CD14-positive monocyte (primary cell): ENCODE measurements around the gene IFIT1. TPM values are rescaled to one million over a fixed set of nuclear protein-coding genes. Genes with fewer than 3 reads are reported as not detected.
A peak's percentile ranks its signal among the peaks of the same experiment; 100 is the strongest.
"Not testable (repeated sequence)": the region's sequence is repeated elsewhere in the genome, so short reads cannot be mapped to it uniquely, and the experiment has no call there.

Source experiments
- DNase-seq, 3 donors: peaks; one replicate each; pipeline ENCODE4 v3.0.0-alpha.2; 2011 to 2022
- H2AFZ ChIP-seq: 2 replicates; pipeline ENCODE4 v1.6.0; 2012; ENCODE audit warnings: mild to moderate bottlenecking, low read depth, low read length, inconsistent platforms; ENCODE audit not compliant: insufficient read depth, poor library complexity, severe bottlenecking
- H3K27ac ChIP-seq, 2 donors: 1 replicate in 1 of 2; 2 replicates in 1 of 2; pipeline ENCODE4 v1.5.1; 2012 to 2013; ENCODE audit warnings: low read length in 2 of 2, control low read depth in 1 of 2, inconsistent platforms in 1 of 2, low read depth in 1 of 2, mild to moderate bottlenecking in 1 of 2
- H3K27me3 ChIP-seq, 2 donors: one replicate each; pipeline versions ENCODE4 v1.6.0 to v1.6.1; 2011 to 2013; ENCODE audit warnings: low read length in 2 of 2; ENCODE audit not compliant: control insufficient read depth in 2 of 2, insufficient read depth in 2 of 2
- H3K36me3 ChIP-seq, 2 donors: replicated peaks in 1 of 2; 1 replicate in 1 of 2; 2 replicates in 1 of 2; pipeline versions ENCODE4 v1.5.1 to v1.6.1; 2012 to 2013; ENCODE audit warnings: low read length in 2 of 2, control low read depth in 1 of 2, inconsistent platforms in 1 of 2, mild to moderate bottlenecking in 1 of 2; ENCODE audit not compliant: insufficient read depth in 2 of 2, control insufficient read depth in 1 of 2
- H3K4me1 ChIP-seq, 2 donors: 1 replicate in 1 of 2; 2 replicates in 1 of 2; pipeline versions ENCODE4 v1.5.1 to v1.6.1; 2012 to 2013; ENCODE audit warnings: low read length in 2 of 2, control low read depth in 1 of 2, inconsistent platforms in 1 of 2, mild to moderate bottlenecking in 1 of 2, moderate library complexity in 1 of 2; ENCODE audit not compliant: insufficient read depth in 2 of 2, control insufficient read depth in 1 of 2
- H3K4me2 ChIP-seq: replicated peaks from 2 replicates; pipeline ENCODE3; 2012; ENCODE audit warnings: low read length, moderate library complexity, mild to moderate bottlenecking; ENCODE audit not compliant: poor library complexity, severe bottlenecking; ENCODE audit errors: extremely low read depth
- H3K4me3 ChIP-seq, 3 experiments: fragments of 200-600 bp in 1 of 3; sonication (generic) in 1 of 3; replicated peaks in 1 of 3; 1 replicate in 2 of 3; 2 replicates in 1 of 3; pipeline ENCODE4 v1.5.1; 2011 to 2013; ENCODE audit warnings: low read length in 3 of 3, mild to moderate bottlenecking in 3 of 3, control low read depth in 2 of 3, low read depth in 2 of 3, inconsistent platforms in 1 of 3, moderate library complexity in 1 of 3
- H3K79me2 ChIP-seq: 2 replicates; pipeline ENCODE4 v1.6.0; 2012; ENCODE audit warnings: mild to moderate bottlenecking, control low read depth, inconsistent platforms, low read length, moderate library complexity; ENCODE audit not compliant: insufficient read depth
- H3K9ac ChIP-seq: 2 replicates; pipeline ENCODE4 v1.6.0; 2017; ENCODE audit warnings: low read length, mild to moderate bottlenecking; ENCODE audit not compliant: insufficient read depth, poor library complexity, severe bottlenecking
- H3K9me3 ChIP-seq, 2 donors: replicated peaks in 1 of 2; 1 replicate in 1 of 2; 2 replicates in 1 of 2; pipeline versions ENCODE4 v1.5.1 to v1.6.1; 2012 to 2013; ENCODE audit warnings: low read length in 2 of 2, control low read depth in 1 of 2; ENCODE audit not compliant: control insufficient read depth in 1 of 2, insufficient read depth in 1 of 2
- H4K20me1 ChIP-seq: 2 replicates; pipeline ENCODE4 v1.6.0; 2012; ENCODE audit warnings: mild to moderate bottlenecking, low read length, control low read depth, moderate library complexity; ENCODE audit not compliant: insufficient read depth
- H3K27ac Mint-ChIP-seq, 7 donors: one replicate each; pipeline ENCODE4 v1.8.0; 2020; ENCODE audit warnings: mild to moderate bottlenecking in 7 of 7, mixed read lengths in 7 of 7, moderate library complexity in 6 of 7, inconsistent platforms in 2 of 7
- H3K27me3 Mint-ChIP-seq, 3 donors: one replicate each; pipeline ENCODE4 v1.8.0; 2021 to 2022; ENCODE audit warnings: low read depth in 3 of 3, mild to moderate bottlenecking in 3 of 3, mixed read lengths in 3 of 3, moderate library complexity in 3 of 3, inconsistent platforms in 1 of 3
- H3K36me3 Mint-ChIP-seq, 2 donors: one replicate each; pipeline ENCODE4 v1.8.0; 2020; ENCODE audit warnings: mixed read lengths in 2 of 2, inconsistent platforms in 1 of 2, mild to moderate bottlenecking in 1 of 2
- H3K4me1 Mint-ChIP-seq: one replicate; pipeline ENCODE4 v1.8.0; 2020; ENCODE audit warnings: mild to moderate bottlenecking, mixed read lengths
- H3K4me3 Mint-ChIP-seq, 2 donors: one replicate each; pipeline ENCODE4 v1.8.0; 2020; ENCODE audit warnings: mild to moderate bottlenecking in 2 of 2, mixed read lengths in 2 of 2, moderate library complexity in 1 of 2
- H3K9me3 Mint-ChIP-seq, 7 donors: one replicate each; pipeline ENCODE4 v1.8.0; 2020 to 2022; ENCODE audit warnings: mixed read lengths in 7 of 7, mild to moderate bottlenecking in 6 of 7, moderate library complexity in 6 of 7, inconsistent platforms in 2 of 7
- CTCF ChIP-seq: fragments of 200-600 bp; IDR thresholded peaks from one replicate; pipeline ENCODE4 v1.8.0; 2022; ENCODE audit warnings: antibody characterized with exemption, mild to moderate bottlenecking
- WGBS: methylation state at CpG from one replicate; pipeline ENCODE4 v1.1.5; 2013; ENCODE audit warnings: missing lambda C conversion rate; ENCODE audit not compliant: insufficient coverage; 5-methylcytosine and 5-hydroxymethylcytosine counted together
- intact Hi-C, 2 donors: fragments of 100-400 bp; cut with micrococcal nuclease; formaldehyde crosslinking; loops; one replicate each; pipeline versions ENCODE4 v1.15.0 to v1.15.1; 2023
- polyA plus RNA-seq, 3 donors: library from polyadenylated mRNA; depleted of rRNA in 1 of 3; unstranded in 2 of 3; stranded (reverse) in 1 of 3; fragments of 300-500 nt in 2 of 3; fragments of >200 nt in 1 of 3; fragmentation: Illumina TruSeq in 2 of 3; gene quantifications; 1 replicate in 2 of 3; 2 replicates in 1 of 3; pipeline ENCODE4 v1.2.3, GENCODE V29; 2012 to 2021

Gene IFIT1
- polyA plus RNA-seq, 3 donors: 4.8 to 17.1 (median 12.1) TPM

- H3K27ac Mint-ChIP-seq: peak overlapping the region in 1 of 7 donors; percentile 26
- H3K9me3 Mint-ChIP-seq: peaks cover 0 to 7% (median 0%) of the 10 kb centered on the region in 7 donors
- no peak overlapping the region for H3K4me3 Mint-ChIP-seq
- WGBS: 94% methylated on average over 8 of the region's 11 CpGs
- Histone ChIP-seq H3K9me3 (peaks cover 0 to 5% of the 10 kb centered on the region in 2 donors), H3K4me2 (no peak overlapping the region), H3K27ac (no peak overlapping the region), H3K4me3 (no peak overlapping the region), H3K79me2 (no peaks in the 10 kb centered on the region), H3K9ac (no peak overlapping the region), H3K4me1 (peaks cover 0 to 4% of the 10 kb centered on the region in 2 donors), H3K36me3 (peaks cover 8 to 21% of the 10 kb centered on the region in 2 donors), H4K20me1 (peaks cover 4% of the 10 kb centered on the region), H3K27me3 (no peaks in the 10 kb centered on the region), H2AFZ (no peak overlapping the region)
- intact Hi-C loops: no loop called here
- no peak for TF ChIP-seq CTCF
- H3K27me3 Mint-ChIP-seq: no peaks in the 10 kb centered on the region
- H3K36me3 Mint-ChIP-seq: peaks cover 14% of the 10 kb centered on the region in 2 donors
- no peak for DNase-seq
- peaks cover 8% of the 10 kb centered on the region for H3K4me1 Mint-ChIP-seq
Observed at GRCh38 chr10:89404104-89405047, 12.0 kb downstream of the IFIT1 start.

- H3K27ac ChIP-seq, DNase-seq, H3K4me3 Mint-ChIP-seq, H3K27ac Mint-ChIP-seq, H3K4me1 ChIP-seq, H3K4me1 Mint-ChIP-seq, H3K9ac ChIP-seq, H4K20me1 ChIP-seq, H3K27me3 Mint-ChIP-seq, H3K27me3 ChIP-seq, H3K4me3 ChIP-seq, H3K9me3 ChIP-seq, H3K4me2 ChIP-seq, H2AFZ ChIP-seq, H3K9me3 Mint-ChIP-seq, intact Hi-C loops, H3K79me2 ChIP-seq: not testable (repeated sequence)
- peaks cover 12 to 14% of the 10 kb centered on the region in 2 donors for H3K36me3 Mint-ChIP-seq
- 100% methylated on average over 5 of the region's 9 CpGs for WGBS
- H3K36me3 ChIP-seq: peaks cover 8 to 21% of the 10 kb centered on the region in 2 donors
Observed at GRCh38 chr10:89406178-89406577, 13.8 kb downstream of the IFIT1 start.

GRCh38 chr10:89407792-89408191 lies 15.4 kb downstream of the IFIT1 start:
- H3K4me2 ChIP-seq, H2AFZ ChIP-seq, H4K20me1 ChIP-seq, H3K27ac Mint-ChIP-seq, H3K9ac ChIP-seq, H3K4me3 ChIP-seq, H3K27me3 ChIP-seq, H3K27me3 Mint-ChIP-seq, H3K79me2 ChIP-seq, H3K27ac ChIP-seq, intact Hi-C loops, DNase-seq, H3K4me3 Mint-ChIP-seq: not testable (repeated sequence)
- peaks cover 12 to 15% of the 10 kb centered on the region in 2 donors for H3K36me3 Mint-ChIP-seq
- H3K4me1 Mint-ChIP-seq: peaks cover 21% of the 10 kb centered on the region
- 100% methylated on average over 2 of the region's 3 CpGs for WGBS
- Histone ChIP-seq H3K9me3 (peaks cover 6 to 12% of the 10 kb centered on the region in 2 donors), H3K36me3 (peaks cover 4 to 14% of the 10 kb centered on the region in 2 donors), H3K4me1 (peaks cover 11 to 17% of the 10 kb centered on the region in 2 donors)
- peaks cover 5 to 16% (median 9%) of the 10 kb centered on the region in 7 donors for H3K9me3 Mint-ChIP-seq
